ENCODE data around the gene KCNQ1. TPM values are rescaled to one million over a fixed set of nuclear protein-coding genes. Genes with fewer than 3 reads are reported as not detected.

The KCNQ1 gene
- total RNA-seq, 1 donor from 2014 or later: 52.9 TPM

- H3K27ac ChIP-seq: no peak overlapping the region
Observed at GRCh38 chr11:2466869-2467694, 22.3 kb downstream of the KCNQ1 start.

GRCh38 chr11:2467695-2468055, 22.9 kb downstream of the KCNQ1 start:
- Histone ChIP-seq H3K4me1 (no peaks in the 10 kb centered on the region), H3K27me3 (no peaks in the 10 kb centered on the region), H3K9me3 (no peaks in the 10 kb centered on the region), H3K36me3 (no peaks in the 10 kb centered on the region), H3K27ac (no peak overlapping the region), H3K4me3 (no peak overlapping the region)
- TF ChIP-seq CTCF (IDR thresholded peaks at IDR 0.05): no peak
- intact Hi-C loops (cut with DNase I): no loop called here
- peak; percentile 55 for DNase-seq
- no peak for ATAC-seq

More at GRCh38 chr11:2466869-2467694, 22.3 kb downstream of the KCNQ1 start:
- H3K4me1 ChIP-seq: no peaks in the 10 kb centered on the region
- DNase-seq: peak; percentile 61
- no peaks in the 10 kb centered on the region for H3K36me3 ChIP-seq
- H3K27me3 ChIP-seq: no peaks in the 10 kb centered on the region
- intact Hi-C loops (cut with DNase I): no loop called here
- H3K9me3 ChIP-seq: no peaks in the 10 kb centered on the region
- ATAC-seq: peak; percentile 11
- no peak overlapping the region for H3K4me3 ChIP-seq
- TF ChIP-seq CTCF (IDR thresholded peaks at IDR 0.05): no peak

GRCh38 chr11:2468363-2469235, 23.8 kb downstream of the KCNQ1 start:
- intact Hi-C loops (cut with DNase I): no loop called here
- peak; percentile 46 for DNase-seq

GRCh38 chr11:2470495-2470894, 25.7 kb downstream of the KCNQ1 start:
- no peak overlapping the region for H3K27ac ChIP-seq
- TF ChIP-seq CTCF (IDR thresholded peaks at IDR 0.05): no peak
- no peaks in the 10 kb centered on the region for H3K4me1 ChIP-seq
- no peaks in the 10 kb centered on the region for H3K36me3 ChIP-seq
- DNase-seq: no peak
- H3K4me3 ChIP-seq: no peak overlapping the region
- no peaks in the 10 kb centered on the region for H3K27me3 ChIP-seq
- H3K9me3 ChIP-seq: no peaks in the 10 kb centered on the region
- intact Hi-C loops (cut with DNase I): no loop called here
- no peak for ATAC-seq

More at GRCh38 chr11:2468363-2469235, 23.8 kb downstream of the KCNQ1 start:
- H3K27ac ChIP-seq: no peak overlapping the region
- H3K36me3 ChIP-seq: no peaks in the 10 kb centered on the region
- H3K9me3 ChIP-seq: no peaks in the 10 kb centered on the region
- ATAC-seq: no peak
- no peaks in the 10 kb centered on the region for H3K27me3 ChIP-seq
- no peak for TF ChIP-seq CTCF (IDR thresholded peaks at IDR 0.05)
- H3K4me3 ChIP-seq: no peak overlapping the region
- no peaks in the 10 kb centered on the region for H3K4me1 ChIP-seq

- no peak overlapping the region for H3K27ac ChIP-seq
- H3K36me3 ChIP-seq: no peaks in the 10 kb centered on the region
- no peak for TF ChIP-seq CTCF (IDR thresholded peaks at IDR 0.05)
- H3K27me3 ChIP-seq: no peaks in the 10 kb centered on the region
- no peaks in the 10 kb centered on the region for H3K9me3 ChIP-seq
- peaks cover 4% of the 10 kb centered on the region for H3K4me1 ChIP-seq
- intact Hi-C loops (cut with DNase I): no loop called here
- no peak for ATAC-seq
- H3K4me3 ChIP-seq: no peak overlapping the region
- peak; percentile 23 for DNase-seq
Observed at GRCh38 chr11:2471048-2471803, 26.4 kb downstream of the KCNQ1 start.

All from upper lobe of right lung (tissue), 1 donor.